IMR-90 (cell line): Measurements from ENCODE around the gene INHBC.

Source experiments
- POLR2A ChIP-seq: IDR thresholded peaks from 2 replicates; pipeline ENCODE4 v1.6.1; 2012; ENCODE audit warnings: mild to moderate bottlenecking, low read depth, low read length
- RAD21 ChIP-seq: IDR thresholded peaks from 2 replicates; pipeline ENCODE4 v1.6.1; 2012; ENCODE audit warnings: low read length, improper control_type of control experiment
- SMC3 ChIP-seq: fragments of 150-350 bp; IDR thresholded peaks from 2 replicates; pipeline ENCODE4 v1.6.1; 2016; ENCODE audit warnings: low read depth, mild to moderate bottlenecking, antibody characterized with exemption, low read length, moderate library complexity
- TF ChIP-seq, protein P1 (sequence below): conservative IDR thresholded peaks from 2 replicates; pipeline ENCODE4 v1.5.1; 2012; ENCODE audit warnings: mild to moderate bottlenecking, low read depth, low read length, improper control_type of control experiment
- TF ChIP-seq, protein P2 (sequence below): fragments of 150-350 bp; IDR thresholded peaks from 2 replicates; pipeline ENCODE4 v1.6.1; 2017; ENCODE audit warnings: mild to moderate bottlenecking, antibody characterized with exemption, low read length, low read depth

- TF ChIP-seq, protein P1, sequence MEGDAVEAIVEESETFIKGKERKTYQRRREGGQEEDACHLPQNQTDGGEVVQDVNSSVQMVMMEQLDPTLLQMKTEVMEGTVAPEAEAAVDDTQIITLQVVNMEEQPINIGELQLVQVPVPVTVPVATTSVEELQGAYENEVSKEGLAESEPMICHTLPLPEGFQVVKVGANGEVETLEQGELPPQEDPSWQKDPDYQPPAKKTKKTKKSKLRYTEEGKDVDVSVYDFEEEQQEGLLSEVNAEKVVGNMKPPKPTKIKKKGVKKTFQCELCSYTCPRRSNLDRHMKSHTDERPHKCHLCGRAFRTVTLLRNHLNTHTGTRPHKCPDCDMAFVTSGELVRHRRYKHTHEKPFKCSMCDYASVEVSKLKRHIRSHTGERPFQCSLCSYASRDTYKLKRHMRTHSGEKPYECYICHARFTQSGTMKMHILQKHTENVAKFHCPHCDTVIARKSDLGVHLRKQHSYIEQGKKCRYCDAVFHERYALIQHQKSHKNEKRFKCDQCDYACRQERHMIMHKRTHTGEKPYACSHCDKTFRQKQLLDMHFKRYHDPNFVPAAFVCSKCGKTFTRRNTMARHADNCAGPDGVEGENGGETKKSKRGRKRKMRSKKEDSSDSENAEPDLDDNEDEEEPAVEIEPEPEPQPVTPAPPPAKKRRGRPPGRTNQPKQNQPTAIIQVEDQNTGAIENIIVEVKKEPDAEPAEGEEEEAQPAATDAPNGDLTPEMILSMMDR, result no peak
- no peak for TF ChIP-seq SMC3
- TF ChIP-seq RAD21, result no peak
- TF ChIP-seq POLR2A, result no peak
- TF ChIP-seq, protein P2, sequence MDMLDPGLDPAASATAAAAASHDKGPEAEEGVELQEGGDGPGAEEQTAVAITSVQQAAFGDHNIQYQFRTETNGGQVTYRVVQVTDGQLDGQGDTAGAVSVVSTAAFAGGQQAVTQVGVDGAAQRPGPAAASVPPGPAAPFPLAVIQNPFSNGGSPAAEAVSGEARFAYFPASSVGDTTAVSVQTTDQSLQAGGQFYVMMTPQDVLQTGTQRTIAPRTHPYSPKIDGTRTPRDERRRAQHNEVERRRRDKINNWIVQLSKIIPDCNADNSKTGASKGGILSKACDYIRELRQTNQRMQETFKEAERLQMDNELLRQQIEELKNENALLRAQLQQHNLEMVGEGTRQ, result no peak
Observed at GRCh38 chr12:57397441-57397840, 37.1 kb upstream of the INHBC start.
